ENCODE results near the gene ZNF202.

ZNF202 gene

GRCh38 chr11:123704341-123704740 lies 37.1 kb downstream of the ZNF202 start:
- H3K36me3 ChIP-seq (replicated peaks; ENCODE audit: insufficient read depth, low read length) = no peaks in the 10 kb centered on the region
- no peak overlapping the region for H3K4me3 ChIP-seq (ENCODE audit: low read length)
- TF ChIP-seq CTCF (IDR thresholded peaks at IDR 0.05; ENCODE audit: low read length) = no peak
- TF ChIP-seq EZH2 (optimal IDR thresholded peaks at IDR 0.05; ENCODE audit: low read depth, low read length) = no peak
- no peak for TF ChIP-seq EZH2phosphoT487 (IDR thresholded peaks at IDR 0.05; ENCODE audit: low read length)
- no peak overlapping the region for H2AFZ ChIP-seq (ENCODE audit: low read length)
- no peaks in the 10 kb centered on the region for H3K9me2 ChIP-seq (replicated peaks; ENCODE audit: insufficient read depth, low read length)
- no peaks in the 10 kb centered on the region for H3K9me3 ChIP-seq (replicated peaks; ENCODE audit: insufficient read depth, low read length)
- DNase-seq = no peak
- no peaks in the 10 kb centered on the region for H3K79me2 ChIP-seq (ENCODE audit: low read length)
- no peaks in the 10 kb centered on the region for H3K27me3 ChIP-seq (replicated peaks; ENCODE audit: insufficient read depth, low read length)
- H3K27ac ChIP-seq (ENCODE audit: low read length) = no peak overlapping the region
- no peak overlapping the region for H3K4me2 ChIP-seq (ENCODE audit: low read depth, low read length)
- H3K4me1 ChIP-seq (ENCODE audit: low read length) = no peaks in the 10 kb centered on the region
- no peak overlapping the region for H3K9ac ChIP-seq (ENCODE audit: low read length)
- H3F3A ChIP-seq (ENCODE audit: insufficient read depth, low read length) = no peaks in the 10 kb centered on the region
- no peaks in the 10 kb centered on the region for H4K20me1 ChIP-seq (ENCODE audit: insufficient read depth, low read length)

GRCh38 chr11:123702696-123703095 lies 38.8 kb downstream of the ZNF202 start:
- no peak overlapping the region for H3K27ac ChIP-seq (ENCODE audit: low read length)
- H2AFZ ChIP-seq (ENCODE audit: low read length) = no peak overlapping the region
- H3K9me3 ChIP-seq (replicated peaks; ENCODE audit: insufficient read depth, low read length) = no peaks in the 10 kb centered on the region
- no peaks in the 10 kb centered on the region for H3K79me2 ChIP-seq (ENCODE audit: low read length)
- H3K9ac ChIP-seq (ENCODE audit: low read length) = no peak overlapping the region
- H3K4me2 ChIP-seq (ENCODE audit: low read depth, low read length) = no peak overlapping the region
- no peaks in the 10 kb centered on the region for H4K20me1 ChIP-seq (ENCODE audit: insufficient read depth, low read length)
- H3K27me3 ChIP-seq (replicated peaks; ENCODE audit: insufficient read depth, low read length) = no peaks in the 10 kb centered on the region
- H3K4me1 ChIP-seq (ENCODE audit: low read length) = no peaks in the 10 kb centered on the region
- no peaks in the 10 kb centered on the region for H3F3A ChIP-seq (ENCODE audit: insufficient read depth, low read length)
- H3K4me3 ChIP-seq (ENCODE audit: low read length) = no peak overlapping the region
- TF ChIP-seq CTCF (IDR thresholded peaks at IDR 0.05; ENCODE audit: low read length) (no peak), EZH2 (optimal IDR thresholded peaks at IDR 0.05; ENCODE audit: low read depth, low read length) (no peak), EZH2phosphoT487 (IDR thresholded peaks at IDR 0.05; ENCODE audit: low read length) (no peak)
- H3K36me3 ChIP-seq (replicated peaks; ENCODE audit: insufficient read depth, low read length) = no peaks in the 10 kb centered on the region
- no peaks in the 10 kb centered on the region for H3K9me2 ChIP-seq (replicated peaks; ENCODE audit: insufficient read depth, low read length)
- no peak for DNase-seq

- Histone ChIP-seq H3K36me3 (replicated peaks; ENCODE audit: insufficient read depth, low read length) (no peaks in the 10 kb centered on the region), H3K9ac (ENCODE audit: low read length) (no peak overlapping the region), H3K9me2 (replicated peaks; ENCODE audit: insufficient read depth, low read length) (no peaks in the 10 kb centered on the region), H3K27ac (ENCODE audit: low read length) (no peak overlapping the region), H2AFZ (ENCODE audit: low read length) (no peak overlapping the region), H4K20me1 (ENCODE audit: insufficient read depth, low read length) (no peaks in the 10 kb centered on the region), H3K9me3 (replicated peaks; ENCODE audit: insufficient read depth, low read length) (no peaks in the 10 kb centered on the region), H3K4me1 (ENCODE audit: low read length) (no peaks in the 10 kb centered on the region), H3K79me2 (ENCODE audit: low read length) (no peaks in the 10 kb centered on the region), H3F3A (ENCODE audit: insufficient read depth, low read length) (no peaks in the 10 kb centered on the region), H3K4me3 (ENCODE audit: low read length) (no peak overlapping the region), H3K4me2 (ENCODE audit: low read depth, low read length) (no peak overlapping the region), H3K27me3 (replicated peaks; ENCODE audit: insufficient read depth, low read length) (no peaks in the 10 kb centered on the region)
- no peak for TF ChIP-seq EZH2 (optimal IDR thresholded peaks at IDR 0.05; ENCODE audit: low read depth, low read length)
- no peak for TF ChIP-seq EZH2phosphoT487 (IDR thresholded peaks at IDR 0.05; ENCODE audit: low read length)
- TF ChIP-seq CTCF (IDR thresholded peaks at IDR 0.05; ENCODE audit: low read length) = no peak
- no peak for DNase-seq
These were observed 39.3 kb downstream of the ZNF202 start for GRCh38 chr11:123702139-123702538.

All from MM.1S (cell line).